BE2C (cell line): Measurements from ENCODE around the gene MDM4.

Experiments
- DNase-seq: peaks from one replicate; pipeline ENCODE4 v3.0.0-alpha.2; 2020
- H3K27me3 ChIP-seq: fragments of 250-450 bp; sonication (Bioruptor Pico); 2 replicates; pipeline ENCODE4 v1.5.1; 2020; ENCODE audit warnings: mild to moderate bottlenecking
- H3K36me3 ChIP-seq: fragments of 250-450 bp; sonication (Bioruptor Pico); 2 replicates; pipeline ENCODE4 v1.5.1; 2020; ENCODE audit warnings: mild to moderate bottlenecking
- H3K4me1 ChIP-seq: fragments of 250-450 bp; sonication (Bioruptor Pico); 2 replicates; pipeline ENCODE4 v1.5.1; 2020
- H3K4me3 ChIP-seq: 2 replicates; pipeline ENCODE4 v1.5.1; 2011; ENCODE audit warnings: low read depth, low read length
- H3K9me3 ChIP-seq: fragments of 250-450 bp; sonication (Bioruptor Pico); 2 replicates; pipeline ENCODE4 v1.5.1; 2020
- CTCF ChIP-seq: IDR thresholded peaks from 2 replicates; pipeline ENCODE4 v1.5.1; 2012; ENCODE audit warnings: mild to moderate bottlenecking, low read depth, low read length

Gene MDM4

GRCh38 chr1:204477036-204477740 lies 39.0 kb upstream of the MDM4 start:
- Histone ChIP-seq H3K4me3 (no peak overlapping the region), H3K4me1 (peaks cover 12% of the 10 kb centered on the region), H3K27me3 (no peaks in the 10 kb centered on the region), H3K36me3 (no peaks in the 10 kb centered on the region), H3K9me3 (no peaks in the 10 kb centered on the region)
- no peak for TF ChIP-seq CTCF
- no peak for DNase-seq

- Histone ChIP-seq H3K27me3 (no peaks in the 10 kb centered on the region), H3K9me3 (no peaks in the 10 kb centered on the region), H3K4me1 (peaks cover 12% of the 10 kb centered on the region), H3K36me3 (no peaks in the 10 kb centered on the region), H3K4me3 (no peak overlapping the region)
- TF ChIP-seq CTCF = no peak
- DNase-seq = no peak
These were observed 37.9 kb upstream of the MDM4 start for GRCh38 chr1:204478172-204478899.

GRCh38 chr1:204478921-204479320 lies 37.3 kb upstream of the MDM4 start:
- H3K27me3 ChIP-seq = no peaks in the 10 kb centered on the region
- peaks cover 12% of the 10 kb centered on the region for H3K4me1 ChIP-seq
- TF ChIP-seq CTCF = no peak
- H3K4me3 ChIP-seq = no peak overlapping the region
- H3K36me3 ChIP-seq = no peaks in the 10 kb centered on the region
- DNase-seq = no peak
- H3K9me3 ChIP-seq = no peaks in the 10 kb centered on the region

GRCh38 chr1:204479387-204480136 lies 36.6 kb upstream of the MDM4 start:
- Histone ChIP-seq H3K36me3 (no peaks in the 10 kb centered on the region), H3K9me3 (no peaks in the 10 kb centered on the region), H3K4me1 (peaks cover 12% of the 10 kb centered on the region), H3K27me3 (no peaks in the 10 kb centered on the region), H3K4me3 (no peak overlapping the region)
- no peak for DNase-seq
- TF ChIP-seq CTCF = no peak

GRCh38 chr1:204480515-204480914 lies 35.7 kb upstream of the MDM4 start:
- TF ChIP-seq CTCF = no peak

More at GRCh38 chr1:204480515-204480914, 35.7 kb upstream of the MDM4 start:
- DNase-seq = peak; percentile 60
- no peaks in the 10 kb centered on the region for H3K27me3 ChIP-seq
- H3K4me3 ChIP-seq = no peak overlapping the region
- H3K9me3 ChIP-seq = no peaks in the 10 kb centered on the region
- no peaks in the 10 kb centered on the region for H3K36me3 ChIP-seq
- peaks cover 12% of the 10 kb centered on the region for H3K4me1 ChIP-seq
